Neural cell (in vitro differentiated cells): ENCODE data around the gene MORN4.

Experiments
- CTCF ChIP-seq: fragments of 450-650 bp; IDR thresholded peaks from 2 replicates; pipeline ENCODE4 v1.5.1; 2014; ENCODE audit warnings: antibody characterized with exemption, mild to moderate bottlenecking, moderate library complexity; ENCODE audit not compliant: poor library complexity, severe bottlenecking
- EP300 ChIP-seq: fragments of 450-650 bp; conservative IDR thresholded peaks from 2 replicates; pipeline ENCODE4 v1.6.1; 2014; ENCODE audit warnings: antibody characterized with exemption, mild to moderate bottlenecking, moderate library complexity; ENCODE audit not compliant: poor library complexity, severe bottlenecking
- EZH2 ChIP-seq: fragments of 200-600, 300-800 bp; shearing (Covaris generic), sonication (generic); IDR thresholded peaks from 2 replicates; pipeline ENCODE4 v1.6.1; 2014; ENCODE audit warnings: antibody characterized with exemption, low read length, borderline replicate concordance, mild to moderate bottlenecking; ENCODE audit not compliant: insufficient read depth, poor library complexity, severe bottlenecking
- POLR2AphosphoS5 ChIP-seq: IDR thresholded peaks from 2 replicates; pipeline ENCODE4 v1.6.1; 2012
- REST ChIP-seq: IDR thresholded peaks from 2 replicates; pipeline ENCODE4 v1.6.1; 2012; ENCODE audit warnings: borderline replicate concordance
- TAF1 ChIP-seq: IDR thresholded peaks from 2 replicates; pipeline ENCODE4 v1.6.1; 2012; ENCODE audit warnings: low read depth

- TF ChIP-seq CTCF (no peak), POLR2AphosphoS5 (no peak), REST (no peak), EP300 (no peak), EZH2 (no peak), TAF1 (no peak)
Observed at GRCh38 chr10:97574374-97575126, 58.8 kb downstream of the MORN4 start.
